ENCODE measurements around the gene SLC9B1. TPM values are rescaled to one million over a fixed set of nuclear protein-coding genes. Genes with fewer than 3 reads are reported as not detected.
"Not testable (repeated sequence)": the region's sequence is repeated elsewhere in the genome, so short reads cannot be mapped to it uniquely, and the experiment has no call there.

Gene SLC9B1
- total RNA-seq, 1 experiment from 2014 or later: 0.62 TPM

- intact Hi-C loops (cut with micrococcal nuclease; ENCODE audit: unreplicated experiment): loop anchor here (10.0 kb wide), 1 partner anchor 294 kb away; no protein-coding TSS in a partner anchor
- CTCF ChIA-PET: no interaction called here
- no TSS peak for BruUV-seq (replicated peaks)
These were observed 100.6 kb downstream of the SLC9B1 start for GRCh38 chr4:102918859-102919258.

DNA sequence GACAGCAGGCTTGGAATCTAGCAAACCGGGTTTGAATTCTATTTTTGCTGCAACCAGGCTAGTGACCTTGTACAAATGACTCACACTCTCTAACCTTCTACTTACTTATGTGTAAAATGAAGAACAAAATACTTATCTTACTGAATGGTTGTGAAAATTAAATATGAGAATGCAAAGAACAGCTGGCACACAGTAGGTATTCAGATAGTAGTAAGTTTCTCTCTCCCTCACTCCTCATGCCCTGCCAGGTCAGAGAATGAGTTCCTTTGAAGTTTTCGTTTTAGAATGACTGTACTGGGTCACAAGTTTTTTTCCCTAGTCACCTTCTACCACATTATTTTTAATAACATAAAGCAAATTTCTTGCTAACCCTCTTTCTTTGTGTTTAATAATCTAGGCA lies 117.7 kb downstream of the SLC9B1 start:
- TF ChIP-seq CTCF (conservative IDR thresholded peaks at IDR 0.05; ENCODE audit: low read depth, low read length) (no peak), EZH2 (IDR thresholded peaks at IDR 0.05; ENCODE audit: borderline replicate concordance, low read depth, low read length, poor library complexity, severe bottlenecking) (no peak)
- ChIA-PET CTCF (no interaction called here), POLR2A (ENCODE audit: low non-redundant PET) (no interaction called here)
- intact Hi-C loops (cut with micrococcal nuclease; ENCODE audit: unreplicated experiment): no loop called here
- H3K27me3 ChIP-seq (replicated peaks; ENCODE audit: insufficient read depth, low read depth, low read length, poor library complexity): no peaks in the 10 kb centered on the region
- no peak overlapping the region for H3K27ac ChIP-seq (ENCODE audit: low read depth, low read length, poor library complexity, severe bottlenecking)
- H3K36me3 ChIP-seq (ENCODE audit: insufficient read depth, low read length, poor library complexity, severe bottlenecking): no peaks in the 10 kb centered on the region
- no peaks in the 10 kb centered on the region for H3K9me3 ChIP-seq (ENCODE audit: low read depth, low read length, poor library complexity, severe bottlenecking)
- no peak for DNase-seq (ENCODE audit: low spot score)
- no peaks in the 10 kb centered on the region for H3K4me1 ChIP-seq (ENCODE audit: insufficient read depth, low read length, poor library complexity, severe bottlenecking)
- H3K4me3 ChIP-seq (ENCODE audit: low read depth, low read length, poor library complexity, severe bottlenecking): no peak overlapping the region
- BruUV-seq (replicated peaks): no TSS peak

More at GRCh38 chr4:102918859-102919258, 100.6 kb downstream of the SLC9B1 start:
- no peak overlapping the region for H3K27ac ChIP-seq (ENCODE audit: low read depth, low read length, poor library complexity, severe bottlenecking)
- no peak for TF ChIP-seq EZH2 (IDR thresholded peaks at IDR 0.05; ENCODE audit: borderline replicate concordance, low read depth, low read length, poor library complexity, severe bottlenecking)
- no peak for TF ChIP-seq CTCF (conservative IDR thresholded peaks at IDR 0.05; ENCODE audit: low read depth, low read length)
- H3K4me1 ChIP-seq (ENCODE audit: insufficient read depth, low read length, poor library complexity, severe bottlenecking): no peaks in the 10 kb centered on the region
- H3K36me3 ChIP-seq (ENCODE audit: insufficient read depth, low read length, poor library complexity, severe bottlenecking): no peaks in the 10 kb centered on the region
- H3K27me3 ChIP-seq (replicated peaks; ENCODE audit: insufficient read depth, low read depth, low read length, poor library complexity): no peaks in the 10 kb centered on the region
- POLR2A ChIA-PET (ENCODE audit: low non-redundant PET): no interaction called here
- H3K9me3 ChIP-seq (ENCODE audit: low read depth, low read length, poor library complexity, severe bottlenecking): no peaks in the 10 kb centered on the region
- DNase-seq (ENCODE audit: low spot score): no peak
- no peak overlapping the region for H3K4me3 ChIP-seq (ENCODE audit: low read depth, low read length, poor library complexity, severe bottlenecking)

DNA sequence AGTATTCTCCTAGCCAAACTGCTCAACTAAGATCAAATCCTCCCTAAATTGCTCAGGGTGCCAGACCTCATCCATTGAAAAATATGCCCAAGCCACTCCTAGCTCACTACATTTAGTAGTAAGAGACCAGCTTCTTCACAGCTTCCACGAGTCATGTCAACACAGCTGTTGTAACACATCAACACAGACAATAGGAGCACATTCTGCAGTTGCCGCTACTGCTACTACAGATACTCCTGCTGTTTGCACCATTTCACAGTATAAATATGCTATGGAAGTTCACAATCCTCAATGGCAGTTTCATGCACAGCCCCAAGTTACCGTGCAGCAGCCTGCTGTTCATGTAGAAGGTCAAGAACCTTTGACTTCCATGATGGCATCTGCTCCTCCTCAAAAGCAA lies 121.9 kb downstream of the SLC9B1 start:
- DNase-seq (ENCODE audit: low spot score); BruUV-seq (replicated peaks); H3K9me3 ChIP-seq (ENCODE audit: low read depth, low read length, poor library complexity, severe bottlenecking); CTCF ChIA-PET; H3K4me3 ChIP-seq (ENCODE audit: low read depth, low read length, poor library complexity, severe bottlenecking); H3K27me3 ChIP-seq (replicated peaks; ENCODE audit: insufficient read depth, low read depth, low read length, poor library complexity); POLR2A ChIA-PET (ENCODE audit: low non-redundant PET); H3K36me3 ChIP-seq (ENCODE audit: insufficient read depth, low read length, poor library complexity, severe bottlenecking); H3K4me1 ChIP-seq (ENCODE audit: insufficient read depth, low read length, poor library complexity, severe bottlenecking); intact Hi-C loops (cut with micrococcal nuclease; ENCODE audit: unreplicated experiment); H3K27ac ChIP-seq (ENCODE audit: low read depth, low read length, poor library complexity, severe bottlenecking): not testable (repeated sequence)

DNA sequence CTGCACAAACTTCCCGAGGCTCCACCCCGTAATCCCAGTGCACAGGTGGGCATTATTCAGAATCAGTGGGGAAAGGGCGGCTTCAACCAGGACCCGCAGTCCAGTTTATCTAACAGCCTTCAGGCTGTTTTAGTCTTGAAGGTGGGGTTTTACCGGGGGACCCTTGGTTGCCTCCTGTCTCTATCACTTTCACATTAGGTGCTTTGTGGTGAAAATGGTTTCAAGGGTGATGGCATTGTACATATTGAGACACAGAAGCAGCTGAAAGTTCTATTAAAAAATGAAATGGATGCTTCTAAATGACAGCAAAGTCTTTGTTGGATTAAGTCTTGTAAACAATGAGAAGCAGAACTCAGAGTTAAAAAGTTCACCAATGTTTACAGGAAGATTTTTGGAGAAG lies 123.0 kb downstream of the SLC9B1 start:
- H3K27me3 ChIP-seq (replicated peaks; ENCODE audit: insufficient read depth, low read depth, low read length, poor library complexity); intact Hi-C loops (cut with micrococcal nuclease; ENCODE audit: unreplicated experiment); H3K4me1 ChIP-seq (ENCODE audit: insufficient read depth, low read length, poor library complexity, severe bottlenecking); CTCF ChIA-PET; DNase-seq (ENCODE audit: low spot score); H3K27ac ChIP-seq (ENCODE audit: low read depth, low read length, poor library complexity, severe bottlenecking); H3K4me3 ChIP-seq (ENCODE audit: low read depth, low read length, poor library complexity, severe bottlenecking); H3K36me3 ChIP-seq (ENCODE audit: insufficient read depth, low read length, poor library complexity, severe bottlenecking); BruUV-seq (replicated peaks); H3K9me3 ChIP-seq (ENCODE audit: low read depth, low read length, poor library complexity, severe bottlenecking); POLR2A ChIA-PET (ENCODE audit: low non-redundant PET): not testable (repeated sequence)

GRCh38 chr4:102889866-102890265 lies 129.6 kb downstream of the SLC9B1 start:
- H3K27ac ChIP-seq (ENCODE audit: low read depth, low read length, poor library complexity, severe bottlenecking); H3K4me3 ChIP-seq (ENCODE audit: low read depth, low read length, poor library complexity, severe bottlenecking); DNase-seq (ENCODE audit: low spot score); H3K4me1 ChIP-seq (ENCODE audit: insufficient read depth, low read length, poor library complexity, severe bottlenecking); H3K27me3 ChIP-seq (replicated peaks; ENCODE audit: insufficient read depth, low read depth, low read length, poor library complexity); CTCF ChIA-PET; POLR2A ChIA-PET (ENCODE audit: low non-redundant PET); BruUV-seq (replicated peaks); H3K9me3 ChIP-seq (ENCODE audit: low read depth, low read length, poor library complexity, severe bottlenecking); intact Hi-C loops (cut with micrococcal nuclease; ENCODE audit: unreplicated experiment); H3K36me3 ChIP-seq (ENCODE audit: insufficient read depth, low read length, poor library complexity, severe bottlenecking): not testable (repeated sequence)

GRCh38 chr4:102888570-102888969 lies 130.9 kb downstream of the SLC9B1 start:
- POLR2A ChIA-PET (ENCODE audit: low non-redundant PET); H3K4me3 ChIP-seq (ENCODE audit: low read depth, low read length, poor library complexity, severe bottlenecking); H3K27me3 ChIP-seq (replicated peaks; ENCODE audit: insufficient read depth, low read depth, low read length, poor library complexity); H3K27ac ChIP-seq (ENCODE audit: low read depth, low read length, poor library complexity, severe bottlenecking); CTCF ChIA-PET; intact Hi-C loops (cut with micrococcal nuclease; ENCODE audit: unreplicated experiment); H3K36me3 ChIP-seq (ENCODE audit: insufficient read depth, low read length, poor library complexity, severe bottlenecking); H3K4me1 ChIP-seq (ENCODE audit: insufficient read depth, low read length, poor library complexity, severe bottlenecking); DNase-seq (ENCODE audit: low spot score); BruUV-seq (replicated peaks); H3K9me3 ChIP-seq (ENCODE audit: low read depth, low read length, poor library complexity, severe bottlenecking): not testable (repeated sequence)

Measured in A673 (cell line).